Motor neuron (in vitro differentiated cells): ENCODE measurements around the gene DPEP1. TPM values are rescaled to one million over a fixed set of nuclear protein-coding genes. Genes with fewer than 3 reads are reported as not detected.
A peak's percentile ranks its signal among the peaks of the same experiment; 100 is the strongest.
"Not testable (repeated sequence)": the region's sequence is repeated elsewhere in the genome, so short reads cannot be mapped to it uniquely, and the experiment has no call there.

Experiments
- ATAC-seq, 8 experiments: fragments of 200-7000 bp; cut with Tn5 transposase; replicated peaks in 6 of 8; 2 replicates each; pipeline ENCODE4 v1.8.0; 2021; ENCODE audit warnings: mild to moderate bottlenecking in 8 of 8, moderate library complexity in 8 of 8
- H3K27ac ChIP-seq, 2 donors: fragments of 250-450 bp; sonication (Bioruptor Pico); 2 replicates each; pipeline ENCODE4 v1.9.0; 2021; ENCODE audit warnings: antibody characterized with exemption in 2 of 2, mild to moderate bottlenecking in 2 of 2, moderate library complexity in 1 of 2
- H3K4me1 ChIP-seq, 2 donors: fragments of 250-450 bp; sonication (Bioruptor Pico); replicated peaks in 1 of 2; 2 replicates each; pipeline ENCODE4 v1.6.1; 2021; ENCODE audit warnings: antibody characterized with exemption in 2 of 2, mild to moderate bottlenecking in 2 of 2, moderate library complexity in 1 of 2
- H3K4me3 ChIP-seq, 5 donors: fragments of 250-450 bp; sonication (Bioruptor Pico); 2 replicates each; pipeline ENCODE4 v1.9.0; 2021; ENCODE audit warnings: antibody characterized with exemption in 5 of 5, mild to moderate bottlenecking in 5 of 5, moderate library complexity in 4 of 5
- WGBS, 10 experiments: fragments of 450-650 bp; shearing (Covaris generic); methylation state at CpG; one replicate each; pipeline ENCODE4 v1.0.0; 2022; 5-methylcytosine and 5-hydroxymethylcytosine counted together
- in situ Hi-C, 9 experiments: fragments of 400-800 bp; cut with MboI; loops; one replicate each; pipeline ENCODE4 v1.15.0; 2021; ENCODE audit warnings: low sequenced_read_pairs in 9 of 9, low pct_unique_long_range_greater_than_20kb in 2 of 9; ENCODE audit not compliant: unreplicated experiment in 9 of 9
- total RNA-seq, 8 experiments: library from RNA; unstranded; fragments of 300-600 nt; gene quantifications; 2 replicates each; pipeline versions ENCODE4 v1.2.3 to v1.2.4, GENCODE V29; 2022

Gene DPEP1
- 1 to 10 TPM in 1 of 8 experiments, under 1 TPM in 7; 0.21 to 1.4 (median 0.34) TPM for total RNA-seq

- Histone ChIP-seq H3K27ac (peak within 1 kb of the TSS; percentile 58 to 71), H3K4me1 (peaks cover 13 to 22% of the 10 kb centered on the region in 2 donors), H3K4me3 (no peak within 1 kb of the TSS)
- WGBS, 10 experiments = 50 to 80% methylated on average over 1 to 4 of the region's 19 CpGs; no CpG with 5 or more reads in 8 of the 10 experiments
- ATAC-seq = peak in 5 of 8 experiments; percentile 40 to 71 (median 63)
- in situ Hi-C loops = no loop called here
Observed at GRCh38 chr16:89613231-89613953, at the start of gene DPEP1. Gene DPEP1 (plus strand): TSS chr16:89613642. CDS start chr16:89630411, 16,769 bp downstream.

GRCh38 chr16:89564476-89565255, 48.8 kb upstream of the DPEP1 start:
- no peak for ATAC-seq
- in situ Hi-C loops = no loop called here
- WGBS, 10 experiments = 13 to 100% (median 51%) methylated on average over 1 to 6 of the region's 22 CpGs; no CpG with 5 or more reads in 1 of the 10 experiments
- peaks cover 26 to 35% of the 10 kb centered on the region in 2 donors for H3K4me1 ChIP-seq
- no peak overlapping the region for H3K27ac ChIP-seq
- no peak overlapping the region for H3K4me3 ChIP-seq

DNA sequence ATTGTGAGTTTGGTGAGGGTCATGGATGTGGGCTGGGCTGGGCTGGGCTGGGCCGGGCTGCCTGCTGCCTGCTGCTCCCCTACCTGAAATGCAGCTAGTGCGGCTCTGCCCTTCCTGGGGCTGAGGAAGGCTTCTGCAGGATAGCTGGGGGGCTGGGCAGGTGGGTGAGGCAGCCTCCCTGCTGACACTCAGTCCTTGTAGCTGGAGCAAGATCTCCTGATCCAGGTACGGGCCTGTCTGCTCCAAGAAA, 48.3 kb upstream of the DPEP1 start:
- Histone ChIP-seq H3K4me3 (no peak overlapping the region), H3K4me1 (peaks cover 25 to 33% of the 10 kb centered on the region in 2 donors), H3K27ac (no peak overlapping the region)
- peak in 3 of 8 experiments; percentile 3 to 5 (median 4) for ATAC-seq
- in situ Hi-C loops = no loop called here
- no CpG with 5 or more reads among the region's 3 CpGs for WGBS, 10 experiments

- H3K4me3 ChIP-seq = peak overlapping the region in 2 of 5 donors; percentile 8 to 10
- WGBS, 10 experiments = 0 to 17% (median 2%) methylated on average over 1 to 20 of the region's 46 CpGs; no CpG with 5 or more reads in 3 of the 10 experiments
- in situ Hi-C loops = no loop called here
Observed at GRCh38 chr16:89565506-89566372, 47.7 kb upstream of the DPEP1 start.

GRCh38 chr16:89567656-89568594, 45.5 kb upstream of the DPEP1 start:
- in situ Hi-C loops = no loop called here
- WGBS, 10 experiments = 54 to 100% (median 78%) methylated on average over 1 to 7 of the region's 30 CpGs; no CpG with 5 or more reads in 2 of the 10 experiments
- H3K4me3 ChIP-seq = no peak overlapping the region
- peaks cover 14 to 22% of the 10 kb centered on the region in 2 donors for H3K4me1 ChIP-seq
- no peak for ATAC-seq
- H3K27ac ChIP-seq = no peak overlapping the region

More at GRCh38 chr16:89565506-89566372, 47.7 kb upstream of the DPEP1 start:
- Histone ChIP-seq H3K4me1 (peaks cover 25 to 33% of the 10 kb centered on the region in 2 donors), H3K27ac (peak overlapping the region in 1 of 2 donors; percentile 8)
- peak; percentile 42 to 82 (median 62) for ATAC-seq

- Histone ChIP-seq H3K4me3 (no peak overlapping the region), H3K27ac (no peak overlapping the region), H3K4me1 (peaks cover 18 to 20% of the 10 kb centered on the region in 2 donors)
- ATAC-seq = peak in 1 of 8 experiments; percentile 1
- WGBS, 10 experiments = 40 to 90% (median 75%) methylated on average over 2 to 8 of the region's 23 CpGs; no CpG with 5 or more reads in 3 of the 10 experiments
- in situ Hi-C loops = no loop called here
Observed at GRCh38 chr16:89569506-89570341, 43.7 kb upstream of the DPEP1 start.

- H3K27ac ChIP-seq = no peak overlapping the region
- no peak for ATAC-seq
- 60 to 86% (median 80%) methylated on average over 1 to 7 of the region's 30 CpGs; no CpG with 5 or more reads in 6 of the 10 experiments for WGBS, 10 experiments
- H3K4me1 ChIP-seq = peaks cover 16 to 20% of the 10 kb centered on the region in 2 donors
- in situ Hi-C loops = no loop called here
- no peak overlapping the region for H3K4me3 ChIP-seq
Observed at GRCh38 chr16:89570342-89570923, 43.0 kb upstream of the DPEP1 start.

- no CpG with 5 or more reads among the region's 36 CpGs for WGBS, 10 experiments
- in situ Hi-C loops, H3K27ac ChIP-seq, H3K4me3 ChIP-seq, ATAC-seq: not testable (repeated sequence)
- H3K4me1 ChIP-seq = peaks cover 10 to 13% of the 10 kb centered on the region in 2 donors
Observed at GRCh38 chr16:89570983-89571598, 42.4 kb upstream of the DPEP1 start.

- Histone ChIP-seq H3K4me3 (no peak overlapping the region), H3K27ac (no peak overlapping the region), H3K4me1 (peaks cover 4 to 8% of the 10 kb centered on the region in 2 donors)
- WGBS, 10 experiments = 59 to 67% methylated on average over 3 to 17 of the region's 18 CpGs; no CpG with 5 or more reads in 8 of the 10 experiments
- in situ Hi-C loops = no loop called here
- no peak for ATAC-seq
Observed at GRCh38 chr16:89571636-89572035, 41.8 kb upstream of the DPEP1 start.

- H3K4me1 ChIP-seq = peaks cover 4 to 8% of the 10 kb centered on the region in 2 donors
- in situ Hi-C loops = no loop called here
- no peak overlapping the region for H3K4me3 ChIP-seq
- 40 to 100% (median 70%) methylated on average over 1 to 3 of the region's 14 CpGs; no CpG with 5 or more reads in 4 of the 10 experiments for WGBS, 10 experiments
- no peak overlapping the region for H3K27ac ChIP-seq
- ATAC-seq = no peak
Observed at GRCh38 chr16:89572073-89572484, 41.4 kb upstream of the DPEP1 start.
